ENCODE measurements around the gene ZDHHC8.

ZDHHC8 gene, protein sequence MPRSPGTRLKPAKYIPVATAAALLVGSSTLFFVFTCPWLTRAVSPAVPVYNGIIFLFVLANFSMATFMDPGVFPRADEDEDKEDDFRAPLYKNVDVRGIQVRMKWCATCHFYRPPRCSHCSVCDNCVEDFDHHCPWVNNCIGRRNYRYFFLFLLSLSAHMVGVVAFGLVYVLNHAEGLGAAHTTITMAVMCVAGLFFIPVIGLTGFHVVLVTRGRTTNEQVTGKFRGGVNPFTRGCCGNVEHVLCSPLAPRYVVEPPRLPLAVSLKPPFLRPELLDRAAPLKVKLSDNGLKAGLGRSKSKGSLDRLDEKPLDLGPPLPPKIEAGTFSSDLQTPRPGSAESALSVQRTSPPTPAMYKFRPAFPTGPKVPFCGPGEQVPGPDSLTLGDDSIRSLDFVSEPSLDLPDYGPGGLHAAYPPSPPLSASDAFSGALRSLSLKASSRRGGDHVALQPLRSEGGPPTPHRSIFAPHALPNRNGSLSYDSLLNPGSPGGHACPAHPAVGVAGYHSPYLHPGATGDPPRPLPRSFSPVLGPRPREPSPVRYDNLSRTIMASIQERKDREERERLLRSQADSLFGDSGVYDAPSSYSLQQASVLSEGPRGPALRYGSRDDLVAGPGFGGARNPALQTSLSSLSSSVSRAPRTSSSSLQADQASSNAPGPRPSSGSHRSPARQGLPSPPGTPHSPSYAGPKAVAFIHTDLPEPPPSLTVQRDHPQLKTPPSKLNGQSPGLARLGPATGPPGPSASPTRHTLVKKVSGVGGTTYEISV

DNA sequence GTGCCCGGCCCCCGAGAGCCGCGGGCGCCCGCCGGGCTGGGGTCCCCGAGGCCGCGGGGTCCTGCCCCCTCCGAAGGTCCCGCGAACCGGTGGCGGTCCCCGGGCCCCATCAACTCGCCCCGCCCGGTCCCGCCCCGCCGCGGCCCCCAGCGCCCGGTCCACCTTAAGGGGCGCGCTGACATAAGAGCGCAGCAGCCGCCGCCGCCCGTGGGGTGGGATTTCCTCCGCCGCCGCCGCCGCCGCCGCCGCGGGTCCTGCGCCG, at the start of gene ZDHHC8:
Gene ZDHHC8, plus strand, starts transcription at position 208 of the 262 bp plus-strand sequence. CDS start 144 bp downstream, outside the sequence.
- peaks cover 2% of the 10 kb centered on the region for H3K36me3 Mint-ChIP-seq
- no peaks in the 10 kb centered on the region for H3K9me3 Mint-ChIP-seq
- H3K4me3 Mint-ChIP-seq = peak within 1 kb of the TSS; percentile 82
- peaks cover 16% of the 10 kb centered on the region for H3K4me1 Mint-ChIP-seq
- H3K27ac Mint-ChIP-seq = no peak within 1 kb of the TSS
- DNase-seq (ENCODE audit: low spot score in 2 of 2) (no peak), ATAC-seq (ENCODE audit: low read depth) (peak; percentile 73)
- no peaks in the 10 kb centered on the region for H3K27me3 Mint-ChIP-seq

DNA sequence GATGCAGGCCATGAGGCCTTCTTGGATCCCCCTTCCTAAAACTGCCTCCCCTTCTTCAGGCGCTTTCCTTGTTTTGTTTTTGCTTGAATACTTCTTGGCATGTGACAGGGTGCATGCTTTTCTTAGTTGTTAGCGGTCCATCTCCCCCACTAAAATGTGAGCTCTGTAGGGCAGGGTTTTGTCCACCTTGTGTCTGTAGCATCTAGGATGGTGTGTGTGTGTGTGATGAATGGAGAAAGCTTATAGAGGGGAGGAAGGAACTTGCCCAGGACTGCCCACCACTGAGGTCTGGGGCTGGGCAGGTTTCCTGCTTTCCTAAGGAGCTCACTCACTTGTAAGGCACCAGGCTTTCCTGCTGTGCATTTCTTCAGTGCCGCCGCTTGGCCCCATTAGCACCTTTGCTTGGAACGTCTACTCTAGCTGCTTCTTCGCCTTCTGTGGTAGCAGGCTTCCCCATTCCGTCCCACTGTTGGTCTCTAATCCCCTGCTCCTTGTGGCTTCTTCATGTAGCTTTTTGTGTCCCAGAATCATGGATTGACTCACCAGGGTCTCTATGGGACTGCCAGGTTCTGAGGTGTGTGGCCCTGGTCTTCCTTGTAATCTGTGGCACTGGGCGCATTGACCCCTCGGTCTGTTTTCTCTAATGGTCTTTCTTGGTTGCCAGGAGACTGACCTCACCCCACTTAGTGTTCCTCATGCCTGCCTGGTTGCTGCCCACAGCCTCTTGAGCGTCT, 48.3 kb upstream of the ZDHHC8 start:
- peaks cover 26% of the 10 kb centered on the region for H3K4me1 Mint-ChIP-seq

DNA sequence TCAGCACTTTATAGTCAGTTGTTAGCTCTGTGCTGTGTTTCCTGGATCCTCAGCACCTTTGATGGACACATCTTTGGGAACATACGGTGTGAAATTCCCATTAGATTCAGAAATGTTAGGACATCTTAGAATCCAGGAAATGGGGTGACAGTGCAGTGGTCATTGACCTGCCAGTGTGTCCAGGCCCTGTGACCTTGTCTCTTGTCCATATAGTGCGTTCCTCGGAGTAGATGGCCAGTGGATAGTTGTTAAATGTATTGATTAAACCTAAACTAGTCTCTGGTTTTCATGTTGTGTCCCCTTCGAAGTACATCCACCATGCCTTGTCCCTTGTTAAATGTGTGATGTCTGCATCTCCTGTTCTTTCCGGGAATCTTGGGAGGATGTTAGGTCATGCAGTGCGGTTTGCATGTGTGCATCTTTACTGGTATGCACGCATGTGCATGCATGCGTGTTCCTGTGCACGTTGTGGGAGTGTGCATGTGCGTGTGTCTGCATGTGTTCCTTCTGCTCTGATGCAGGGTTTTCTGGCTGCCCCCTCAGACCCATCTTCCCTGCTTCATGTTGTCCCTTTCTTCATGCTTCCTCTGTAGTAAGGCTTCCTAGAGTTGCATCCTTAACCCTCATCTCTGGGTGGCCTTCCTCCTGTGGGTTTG, 47.6 kb upstream of the ZDHHC8 start:
- no peak for ATAC-seq (ENCODE audit: low read depth)
- Mint-ChIP-seq H3K9me3 (no peaks in the 10 kb centered on the region), H3K27me3 (no peaks in the 10 kb centered on the region), H3K36me3 (peaks cover 17% of the 10 kb centered on the region), H3K27ac (no peak overlapping the region), H3K4me1 (peaks cover 26% of the 10 kb centered on the region), H3K4me3 (no peak overlapping the region)
- no peak for DNase-seq (ENCODE audit: low spot score in 2 of 2)

More for the DNA sequence above, 48.3 kb upstream of the ZDHHC8 start:
- peak overlapping the region; percentile 28 for H3K4me3 Mint-ChIP-seq
- no peaks in the 10 kb centered on the region for H3K27me3 Mint-ChIP-seq
- ATAC-seq (ENCODE audit: low read depth) (no peak), DNase-seq (ENCODE audit: low spot score in 2 of 2) (no peak)
- H3K36me3 Mint-ChIP-seq = peaks cover 17% of the 10 kb centered on the region
- H3K9me3 Mint-ChIP-seq = no peaks in the 10 kb centered on the region
- H3K27ac Mint-ChIP-seq = peak overlapping the region; percentile 25

DNA sequence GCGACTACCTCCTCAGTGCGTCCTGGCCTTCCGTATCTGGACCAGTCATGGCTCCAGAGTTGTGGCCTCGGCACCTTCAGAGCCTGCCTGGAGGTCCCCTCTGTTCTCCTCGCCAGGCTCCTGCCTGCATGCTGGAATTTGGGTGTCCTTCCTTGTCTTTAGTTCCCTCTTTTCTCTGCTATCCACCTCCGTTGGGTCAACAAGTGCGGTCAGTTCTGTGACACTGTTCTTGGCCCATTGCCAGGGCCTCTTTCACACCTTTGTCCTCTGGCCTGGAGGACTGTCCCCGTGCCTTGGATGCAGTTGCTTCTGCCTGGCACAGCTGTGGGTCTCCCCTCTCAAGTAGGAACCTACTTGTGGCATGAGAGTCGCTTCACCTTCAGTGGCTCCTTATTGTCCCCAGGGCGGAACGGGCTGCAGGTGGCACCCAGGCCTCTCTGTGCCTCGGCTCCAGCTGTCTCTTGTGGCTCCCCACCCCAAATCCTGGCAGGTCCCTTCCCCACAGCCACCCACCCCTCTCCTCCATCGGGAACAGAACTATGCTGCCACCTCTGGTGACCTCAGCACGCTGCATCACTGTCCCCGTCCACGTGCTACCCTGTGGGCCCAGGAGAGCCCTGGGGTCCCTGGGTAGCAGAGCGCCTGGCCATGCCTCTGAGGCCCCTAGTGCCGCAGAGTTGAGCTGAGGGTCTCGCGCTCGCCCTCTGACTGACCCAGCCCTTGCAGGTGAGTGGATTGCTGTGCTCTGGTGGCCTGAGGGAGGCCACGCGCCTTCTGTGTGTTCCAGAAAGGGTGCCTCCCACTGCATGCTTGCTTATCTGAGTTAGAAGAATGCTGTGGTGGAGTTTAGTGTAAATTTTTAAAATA, 46.8 kb upstream of the ZDHHC8 start:
- Mint-ChIP-seq H3K27me3 (no peaks in the 10 kb centered on the region), H3K4me1 (peaks cover 26% of the 10 kb centered on the region), H3K9me3 (no peaks in the 10 kb centered on the region), H3K27ac (no peak overlapping the region), H3K4me3 (no peak overlapping the region), H3K36me3 (peaks cover 22% of the 10 kb centered on the region)
- DNase-seq (ENCODE audit: low spot score in 2 of 2) (no peak), ATAC-seq (ENCODE audit: low read depth) (no peak)

DNA sequence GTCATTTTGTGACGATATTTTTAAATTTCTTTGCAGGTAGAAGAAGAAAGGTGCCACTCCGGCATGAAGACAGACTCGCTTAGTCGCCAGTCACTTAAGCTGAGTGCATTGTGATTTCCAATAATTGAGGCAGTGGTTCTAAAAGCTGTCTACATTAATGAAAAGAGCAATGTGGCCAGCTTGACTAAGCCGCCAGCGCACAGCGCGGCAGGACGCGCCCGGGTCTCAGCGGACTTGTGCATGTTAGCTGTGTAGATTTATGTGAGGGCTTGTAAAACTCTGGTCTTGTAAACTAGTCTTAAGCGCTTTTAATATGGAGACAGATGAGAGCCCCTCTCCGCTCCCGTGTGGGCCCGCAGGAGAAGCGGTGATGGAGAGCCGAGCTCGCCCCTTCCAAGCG, 46.0 kb upstream of the ZDHHC8 start:
- no peak for ATAC-seq (ENCODE audit: low read depth)
- peaks cover 26% of the 10 kb centered on the region for H3K4me1 Mint-ChIP-seq

DNA sequence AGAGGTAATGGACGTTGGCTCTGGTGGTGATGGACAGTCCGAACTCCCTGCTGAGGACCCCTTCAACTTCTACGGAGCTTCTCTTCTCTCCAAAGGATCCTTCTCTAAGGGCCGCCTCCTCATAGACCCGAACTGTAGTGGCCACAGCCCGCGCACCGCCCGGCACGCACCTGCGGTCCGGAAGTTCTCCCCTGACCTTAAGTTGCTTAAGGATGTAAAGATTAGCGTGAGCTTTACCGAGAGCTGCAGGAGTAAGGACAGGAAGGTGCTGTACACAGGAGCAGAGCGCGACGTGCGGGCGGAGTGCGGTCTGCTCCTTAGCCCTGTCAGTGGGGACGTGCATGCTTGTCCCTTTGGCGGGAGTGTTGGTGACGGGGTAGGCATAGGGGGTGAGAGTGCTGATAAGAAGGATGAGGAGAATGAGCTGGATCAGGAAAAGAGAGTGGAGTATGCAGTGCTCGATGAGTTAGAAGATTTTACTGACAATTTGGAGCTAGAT, 45.5 kb upstream of the ZDHHC8 start:
- no peaks in the 10 kb centered on the region for H3K9me3 Mint-ChIP-seq
- peaks cover 30% of the 10 kb centered on the region for H3K36me3 Mint-ChIP-seq
- H3K27ac Mint-ChIP-seq = no peak overlapping the region
- peaks cover 22% of the 10 kb centered on the region for H3K4me1 Mint-ChIP-seq
- H3K27me3 Mint-ChIP-seq = no peaks in the 10 kb centered on the region
- no peak for DNase-seq (ENCODE audit: low spot score in 2 of 2)
- H3K4me3 Mint-ChIP-seq = no peak overlapping the region
- no peak for ATAC-seq (ENCODE audit: low read depth)

More for the DNA sequence above, 46.0 kb upstream of the ZDHHC8 start:
- Mint-ChIP-seq H3K27me3 (no peaks in the 10 kb centered on the region), H3K4me3 (no peak overlapping the region), H3K9me3 (no peaks in the 10 kb centered on the region), H3K36me3 (peaks cover 27% of the 10 kb centered on the region), H3K27ac (no peak overlapping the region)
- no peak for DNase-seq (ENCODE audit: low spot score in 2 of 2)

DNA sequence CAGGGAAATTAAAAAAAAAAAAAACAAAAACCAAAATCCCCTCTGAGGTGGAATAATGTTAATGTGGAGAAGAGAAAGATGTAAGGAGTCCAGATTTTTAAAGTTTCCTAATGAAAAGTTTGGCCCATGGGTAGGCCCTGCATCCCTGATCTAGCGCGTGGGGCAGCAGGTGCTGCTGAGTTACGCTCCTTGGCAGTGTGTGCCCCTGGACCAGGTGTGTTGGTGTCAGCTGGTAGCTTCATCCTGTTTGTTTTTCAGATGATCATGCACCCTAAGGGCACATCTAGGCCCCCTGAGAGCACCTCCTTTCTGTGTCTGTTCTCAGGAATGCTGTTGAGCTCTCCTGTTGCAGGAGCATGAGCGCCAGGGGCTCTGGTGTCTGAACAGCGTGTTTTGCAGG, 44.8 kb upstream of the ZDHHC8 start:
- DNase-seq (ENCODE audit: low spot score in 2 of 2) (no peak), ATAC-seq (ENCODE audit: low read depth) (no peak)
- H3K27ac Mint-ChIP-seq = no peak overlapping the region
- no peaks in the 10 kb centered on the region for H3K9me3 Mint-ChIP-seq
- peaks cover 18% of the 10 kb centered on the region for H3K4me1 Mint-ChIP-seq
- no peaks in the 10 kb centered on the region for H3K27me3 Mint-ChIP-seq
- no peak overlapping the region for H3K4me3 Mint-ChIP-seq
- H3K36me3 Mint-ChIP-seq = peaks cover 32% of the 10 kb centered on the region

DNA sequence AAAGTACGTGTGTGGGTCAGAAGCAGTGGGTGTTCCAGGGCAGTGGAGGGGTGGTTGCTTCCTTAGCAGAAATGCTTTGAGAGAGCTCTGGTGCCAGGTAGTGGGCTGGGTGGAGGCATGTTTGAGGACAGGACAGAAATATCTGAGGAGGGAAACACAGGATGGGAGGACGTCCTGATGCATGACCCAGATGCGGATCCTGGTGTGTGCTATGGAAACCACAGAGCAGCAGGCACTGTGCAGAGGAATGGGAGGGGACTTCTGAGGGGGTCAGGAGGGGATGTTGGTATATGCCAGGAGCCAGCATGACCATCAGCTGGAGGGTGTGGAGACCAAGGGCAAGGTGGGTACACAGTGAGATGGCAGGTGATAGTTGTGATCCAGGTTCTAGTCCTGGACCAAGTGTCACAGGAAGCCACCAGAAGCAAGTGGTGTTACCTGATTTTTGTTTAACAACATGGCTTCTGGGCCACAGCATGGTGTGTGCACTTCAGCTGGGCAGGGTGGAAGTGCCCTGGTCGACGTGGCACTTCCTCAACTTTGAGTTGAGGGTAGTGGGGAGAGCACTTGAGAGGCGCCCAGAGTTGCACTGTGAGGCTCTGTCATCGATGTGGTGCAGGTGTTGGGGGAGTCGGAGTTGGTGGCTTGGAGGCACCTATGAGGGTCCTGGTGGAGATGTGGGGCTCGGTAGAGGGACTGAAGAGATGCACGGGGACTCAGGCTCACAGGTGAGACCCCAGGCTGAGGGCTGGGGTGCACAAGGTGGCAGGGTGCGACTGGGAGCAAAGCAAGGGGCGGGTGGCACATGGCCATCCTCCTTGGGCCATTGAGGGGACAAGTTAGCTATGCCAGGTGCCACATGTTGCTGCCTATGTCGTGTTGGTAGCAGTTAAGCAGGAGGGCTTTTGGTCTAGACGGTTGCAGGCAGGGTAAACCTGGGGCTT, 44.0 kb upstream of the ZDHHC8 start:
- H3K27ac Mint-ChIP-seq = no peak overlapping the region

DNA sequence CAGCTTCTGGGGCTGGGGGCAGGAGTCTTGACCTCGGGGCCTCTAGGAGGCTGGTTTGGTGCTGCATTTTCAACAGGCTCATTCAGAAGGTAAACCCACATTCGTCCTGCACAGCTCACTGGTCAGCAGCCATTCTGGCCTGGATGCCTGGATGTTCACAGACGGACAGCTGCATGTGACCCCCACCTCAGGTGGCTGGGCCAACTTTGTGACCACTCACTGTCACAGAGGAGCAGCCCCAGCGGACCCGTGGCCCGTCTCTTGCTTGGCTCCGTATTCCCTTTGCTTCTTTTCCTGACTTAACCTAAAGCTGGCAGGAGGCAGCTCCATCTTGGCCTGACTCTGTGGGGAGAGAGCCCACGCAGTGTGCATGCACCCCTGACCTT, 43.3 kb upstream of the ZDHHC8 start:
- H3K27me3 Mint-ChIP-seq = no peaks in the 10 kb centered on the region
- no peak for DNase-seq (ENCODE audit: low spot score in 2 of 2)
- no peak overlapping the region for H3K4me3 Mint-ChIP-seq
- H3K4me1 Mint-ChIP-seq = peaks cover 12% of the 10 kb centered on the region
- no peaks in the 10 kb centered on the region for H3K9me3 Mint-ChIP-seq
- peaks cover 34% of the 10 kb centered on the region for H3K36me3 Mint-ChIP-seq
- no peak for ATAC-seq (ENCODE audit: low read depth)
- H3K27ac Mint-ChIP-seq = no peak overlapping the region

More for the DNA sequence above, 44.0 kb upstream of the ZDHHC8 start:
- Mint-ChIP-seq H3K9me3 (no peaks in the 10 kb centered on the region), H3K27me3 (no peaks in the 10 kb centered on the region), H3K36me3 (peaks cover 34% of the 10 kb centered on the region), H3K4me1 (peaks cover 17% of the 10 kb centered on the region), H3K4me3 (no peak overlapping the region)
- no peak for DNase-seq (ENCODE audit: low spot score in 2 of 2)
- ATAC-seq (ENCODE audit: low read depth) = no peak

DNA sequence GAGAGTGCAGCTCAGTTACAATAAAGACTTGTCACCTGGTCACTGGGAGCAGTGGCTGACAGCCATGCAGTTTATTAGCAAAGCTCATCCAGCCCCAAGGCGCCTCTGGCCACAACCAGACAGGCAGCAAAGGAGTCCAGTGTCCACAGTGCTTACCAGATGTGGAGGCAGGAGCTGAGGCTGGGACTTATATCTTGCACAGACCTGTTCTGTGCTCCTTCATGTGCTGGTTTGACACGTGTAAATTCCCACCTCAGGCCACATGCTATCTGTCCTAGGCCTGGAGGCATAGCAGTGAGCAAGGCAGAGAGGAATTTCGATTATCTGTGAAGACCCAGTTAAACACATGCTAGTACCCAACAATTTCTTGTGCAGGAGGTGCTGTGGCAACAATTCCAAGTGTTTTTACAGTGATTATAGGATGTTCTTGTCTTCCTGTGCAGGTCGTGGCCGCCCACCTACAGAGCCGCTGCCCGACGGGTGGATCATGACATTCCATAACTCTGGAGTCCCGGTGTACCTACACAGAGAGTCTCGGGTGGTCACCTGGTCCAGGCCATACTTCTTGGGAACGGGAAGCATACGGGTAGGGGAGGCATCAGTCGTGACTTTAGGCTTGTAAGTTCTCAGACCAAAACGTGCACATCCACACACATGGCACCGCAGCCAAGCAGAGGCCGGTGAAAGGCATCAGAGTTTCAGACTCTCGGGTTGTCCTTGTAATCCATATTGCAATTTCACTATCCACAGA, 42.2 kb upstream of the ZDHHC8 start:
- Mint-ChIP-seq H3K36me3 (peaks cover 39% of the 10 kb centered on the region), H3K4me1 (peaks cover 4% of the 10 kb centered on the region), H3K27me3 (no peaks in the 10 kb centered on the region), H3K27ac (no peak overlapping the region), H3K4me3 (no peak overlapping the region), H3K9me3 (no peaks in the 10 kb centered on the region)
- ATAC-seq (ENCODE audit: low read depth) (no peak), DNase-seq (ENCODE audit: low spot score in 2 of 2) (no peak)

DNA sequence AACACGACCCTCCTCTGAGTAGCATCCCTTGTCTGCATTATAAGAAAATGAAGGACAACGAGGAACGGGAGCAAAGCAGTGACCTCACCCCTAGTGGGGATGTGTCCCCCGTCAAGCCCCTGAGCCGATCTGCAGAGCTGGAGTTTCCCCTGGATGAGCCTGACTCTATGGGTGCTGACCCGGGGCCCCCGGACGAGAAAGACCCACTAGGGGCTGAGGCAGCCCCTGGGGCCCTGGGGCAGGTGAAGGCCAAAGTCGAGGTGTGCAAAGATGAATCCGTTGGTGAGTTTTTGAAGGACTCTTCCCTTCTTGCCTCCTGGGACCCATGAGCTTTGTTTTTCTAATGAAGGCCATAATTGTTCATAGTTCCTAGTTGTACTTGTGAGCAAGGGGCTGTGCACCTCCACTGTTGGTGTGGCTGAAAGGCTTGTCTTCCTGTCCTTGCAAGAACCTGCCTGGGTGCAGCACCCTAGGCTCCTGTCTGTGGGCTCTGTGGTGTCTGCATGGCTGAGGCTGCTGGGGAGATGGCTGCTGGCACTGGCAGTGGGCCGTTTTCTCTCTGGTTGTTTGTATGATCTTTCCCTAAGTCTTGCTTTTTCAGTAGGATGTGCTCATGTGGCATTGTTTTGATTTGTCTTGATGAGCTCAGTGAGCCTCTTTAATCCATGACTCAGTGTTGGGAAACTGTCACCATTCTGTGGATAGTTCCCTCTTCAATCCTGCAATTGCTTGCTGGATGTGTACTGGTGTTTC, 41.5 kb upstream of the ZDHHC8 start:
- DNase-seq (ENCODE audit: low spot score in 2 of 2) (no peak), ATAC-seq (ENCODE audit: low read depth) (no peak)
- Mint-ChIP-seq H3K4me1 (no peaks in the 10 kb centered on the region), H3K36me3 (peaks cover 39% of the 10 kb centered on the region), H3K4me3 (no peak overlapping the region), H3K27me3 (no peaks in the 10 kb centered on the region), H3K9me3 (no peaks in the 10 kb centered on the region), H3K27ac (no peak overlapping the region)
